ENCODE measurements around the gene PAK6. TPM values are rescaled to one million over a fixed set of nuclear protein-coding genes. Genes with fewer than 3 reads are reported as not detected.
A peak's percentile ranks its signal among the peaks of the same experiment; 100 is the strongest.

Gene PAK6
- total RNA-seq, 1 donor: 0.09 TPM

- no peak overlapping the region for H3K4me3 ChIP-seq (ENCODE audit: low read depth, low read length)
- DNase-seq (ENCODE audit: low read depth): no peak
- no peak for TF ChIP-seq CTCF (IDR thresholded peaks at IDR 0.05; ENCODE audit: insufficient read depth, low read length)
Observed at GRCh38 chr15:40271685-40272484, 33.0 kb downstream of the PAK6 start.

GRCh38 chr15:40272485-40273056, 33.7 kb downstream of the PAK6 start:
- no peak for DNase-seq (ENCODE audit: low read depth)
- peak; percentile 28 for TF ChIP-seq CTCF (IDR thresholded peaks at IDR 0.05; ENCODE audit: insufficient read depth, low read length)
- no peak overlapping the region for H3K4me3 ChIP-seq (ENCODE audit: low read depth, low read length)

GRCh38 chr15:40273428-40273827, 34.6 kb downstream of the PAK6 start:
- no peak for TF ChIP-seq CTCF (IDR thresholded peaks at IDR 0.05; ENCODE audit: insufficient read depth, low read length)
- H3K4me3 ChIP-seq (ENCODE audit: low read depth, low read length): no peak overlapping the region
- no peak for DNase-seq (ENCODE audit: low read depth)

- H3K4me3 ChIP-seq (ENCODE audit: low read depth, low read length): no peak overlapping the region
- TF ChIP-seq CTCF (IDR thresholded peaks at IDR 0.05; ENCODE audit: insufficient read depth, low read length): peak; percentile 100
- DNase-seq (ENCODE audit: low read depth): peak; percentile 87
Observed at GRCh38 chr15:40274350-40275274, 35.7 kb downstream of the PAK6 start.

GRCh38 chr15:40275523-40275922, 36.7 kb downstream of the PAK6 start:
- H3K4me3 ChIP-seq (ENCODE audit: low read depth, low read length): no peak overlapping the region
- TF ChIP-seq CTCF (IDR thresholded peaks at IDR 0.05; ENCODE audit: insufficient read depth, low read length): no peak
- DNase-seq (ENCODE audit: low read depth): no peak

GRCh38 chr15:40275954-40276353, 37.1 kb downstream of the PAK6 start:
- no peak overlapping the region for H3K4me3 ChIP-seq (ENCODE audit: low read depth, low read length)
- no peak for DNase-seq (ENCODE audit: low read depth)
- no peak for TF ChIP-seq CTCF (IDR thresholded peaks at IDR 0.05; ENCODE audit: insufficient read depth, low read length)

Measured in fibroblast of the aortic adventitia (primary cell).